DND-41 (cell line): ENCODE data around the gene ROBO2.

Source experiments
- CTCF ChIP-seq: IDR thresholded peaks from 2 replicates; pipeline ENCODE4 v1.5.1; 2012; ENCODE audit warnings: borderline replicate concordance, low read length, moderate library complexity, mild to moderate bottlenecking; ENCODE audit not compliant: poor library complexity, severe bottlenecking; ENCODE audit errors: extremely low read depth
- EZH2 ChIP-seq: IDR thresholded peaks from 3 replicates; pipeline ENCODE4 v1.6.1; 2012; ENCODE audit warnings: borderline replicate concordance, low read depth, mild to moderate bottlenecking, moderate library complexity, low read length, inconsistent platforms; ENCODE audit not compliant: severe bottlenecking

DNA sequence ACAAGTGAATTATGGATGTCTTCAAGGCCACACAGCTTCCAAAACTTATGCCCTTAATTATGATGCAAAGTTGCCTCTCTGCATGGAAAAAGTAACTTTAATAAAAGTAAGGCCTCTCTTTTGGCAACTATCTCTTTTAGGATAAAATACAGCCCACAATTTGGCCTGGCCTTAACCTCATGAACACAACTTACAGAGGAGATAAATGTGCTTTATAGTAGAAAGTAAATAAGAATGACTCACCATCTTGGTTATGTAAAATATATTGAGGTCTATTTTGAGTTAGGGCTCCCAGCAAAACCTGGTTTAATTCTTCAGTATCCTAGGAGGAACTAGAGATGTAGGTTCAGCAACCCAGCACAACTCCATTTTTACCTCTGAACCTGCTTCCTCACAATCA is 164.0 kb downstream of the ROBO2 start:
- TF ChIP-seq CTCF: no peak
- no peak for TF ChIP-seq EZH2
